ENCODE results near the gene PMS2. TPM values are rescaled to one million over a fixed set of nuclear protein-coding genes. Genes with fewer than 3 reads are reported as not detected.

Gene PMS2
- total and polyA plus RNA-seq, 9 of the 15 experiments (the other 6 are each of a cell fraction or from before 2014, with no cell fraction given): 4.9 to 27.6 (median 16.5) TPM

DNA sequence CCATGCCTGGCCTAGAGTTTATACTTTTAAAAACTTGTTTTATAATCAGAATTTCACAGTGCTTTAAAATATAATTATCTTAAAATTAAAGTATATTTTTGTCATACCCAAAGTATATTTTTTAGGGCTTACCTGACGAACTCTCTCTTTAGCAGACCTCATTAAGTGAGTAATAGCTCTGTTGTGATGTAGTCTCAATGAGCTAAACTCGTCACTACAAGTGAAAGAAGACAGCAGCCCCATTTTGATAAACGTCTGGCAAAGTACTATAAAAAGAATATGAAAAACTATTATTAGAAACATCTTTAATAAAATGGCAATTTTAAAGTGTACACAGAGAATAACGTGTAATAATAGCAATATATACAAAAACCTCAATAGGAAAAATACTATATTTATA lies 40.9 kb upstream of the PMS2 start (continued):
- TF ChIP-seq, protein P1, sequence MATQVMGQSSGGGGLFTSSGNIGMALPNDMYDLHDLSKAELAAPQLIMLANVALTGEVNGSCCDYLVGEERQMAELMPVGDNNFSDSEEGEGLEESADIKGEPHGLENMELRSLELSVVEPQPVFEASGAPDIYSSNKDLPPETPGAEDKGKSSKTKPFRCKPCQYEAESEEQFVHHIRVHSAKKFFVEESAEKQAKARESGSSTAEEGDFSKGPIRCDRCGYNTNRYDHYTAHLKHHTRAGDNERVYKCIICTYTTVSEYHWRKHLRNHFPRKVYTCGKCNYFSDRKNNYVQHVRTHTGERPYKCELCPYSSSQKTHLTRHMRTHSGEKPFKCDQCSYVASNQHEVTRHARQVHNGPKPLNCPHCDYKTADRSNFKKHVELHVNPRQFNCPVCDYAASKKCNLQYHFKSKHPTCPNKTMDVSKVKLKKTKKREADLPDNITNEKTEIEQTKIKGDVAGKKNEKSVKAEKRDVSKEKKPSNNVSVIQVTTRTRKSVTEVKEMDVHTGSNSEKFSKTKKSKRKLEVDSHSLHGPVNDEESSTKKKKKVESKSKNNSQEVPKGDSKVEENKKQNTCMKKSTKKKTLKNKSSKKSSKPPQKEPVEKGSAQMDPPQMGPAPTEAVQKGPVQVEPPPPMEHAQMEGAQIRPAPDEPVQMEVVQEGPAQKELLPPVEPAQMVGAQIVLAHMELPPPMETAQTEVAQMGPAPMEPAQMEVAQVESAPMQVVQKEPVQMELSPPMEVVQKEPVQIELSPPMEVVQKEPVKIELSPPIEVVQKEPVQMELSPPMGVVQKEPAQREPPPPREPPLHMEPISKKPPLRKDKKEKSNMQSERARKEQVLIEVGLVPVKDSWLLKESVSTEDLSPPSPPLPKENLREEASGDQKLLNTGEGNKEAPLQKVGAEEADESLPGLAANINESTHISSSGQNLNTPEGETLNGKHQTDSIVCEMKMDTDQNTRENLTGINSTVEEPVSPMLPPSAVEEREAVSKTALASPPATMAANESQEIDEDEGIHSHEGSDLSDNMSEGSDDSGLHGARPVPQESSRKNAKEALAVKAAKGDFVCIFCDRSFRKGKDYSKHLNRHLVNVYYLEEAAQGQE (IDR thresholded peaks at IDR 0.05; ENCODE audit: borderline replicate concordance): no peak
- TF ChIP-seq, protein P1 (CRISPR knock-in tag; IDR thresholded peaks at IDR 0.05; ENCODE audit: low read depth): no peak
- TF ChIP-seq, protein P2, sequence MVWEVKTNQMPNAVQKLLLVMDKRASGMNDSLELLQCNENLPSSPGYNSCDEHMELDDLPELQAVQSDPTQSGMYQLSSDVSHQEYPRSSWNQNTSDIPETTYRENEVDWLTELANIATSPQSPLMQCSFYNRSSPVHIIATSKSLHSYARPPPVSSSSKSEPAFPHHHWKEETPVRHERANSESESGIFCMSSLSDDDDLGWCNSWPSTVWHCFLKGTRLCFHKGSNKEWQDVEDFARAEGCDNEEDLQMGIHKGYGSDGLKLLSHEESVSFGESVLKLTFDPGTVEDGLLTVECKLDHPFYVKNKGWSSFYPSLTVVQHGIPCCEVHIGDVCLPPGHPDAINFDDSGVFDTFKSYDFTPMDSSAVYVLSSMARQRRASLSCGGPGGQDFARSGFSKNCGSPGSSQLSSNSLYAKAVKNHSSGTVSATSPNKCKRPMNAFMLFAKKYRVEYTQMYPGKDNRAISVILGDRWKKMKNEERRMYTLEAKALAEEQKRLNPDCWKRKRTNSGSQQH (CRISPR knock-in tag; IDR thresholded peaks at IDR 0.05): no peak
- TF ChIP-seq NR1H2 (CRISPR knock-in tag; IDR thresholded peaks at IDR 0.05): no peak
- TF ChIP-seq, protein P3, sequence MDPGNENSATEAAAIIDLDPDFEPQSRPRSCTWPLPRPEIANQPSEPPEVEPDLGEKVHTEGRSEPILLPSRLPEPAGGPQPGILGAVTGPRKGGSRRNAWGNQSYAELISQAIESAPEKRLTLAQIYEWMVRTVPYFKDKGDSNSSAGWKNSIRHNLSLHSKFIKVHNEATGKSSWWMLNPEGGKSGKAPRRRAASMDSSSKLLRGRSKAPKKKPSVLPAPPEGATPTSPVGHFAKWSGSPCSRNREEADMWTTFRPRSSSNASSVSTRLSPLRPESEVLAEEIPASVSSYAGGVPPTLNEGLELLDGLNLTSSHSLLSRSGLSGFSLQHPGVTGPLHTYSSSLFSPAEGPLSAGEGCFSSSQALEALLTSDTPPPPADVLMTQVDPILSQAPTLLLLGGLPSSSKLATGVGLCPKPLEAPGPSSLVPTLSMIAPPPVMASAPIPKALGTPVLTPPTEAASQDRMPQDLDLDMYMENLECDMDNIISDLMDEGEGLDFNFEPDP (CRISPR knock-in tag; IDR thresholded peaks at IDR 0.05): no peak
- TF ChIP-seq, protein P4, sequence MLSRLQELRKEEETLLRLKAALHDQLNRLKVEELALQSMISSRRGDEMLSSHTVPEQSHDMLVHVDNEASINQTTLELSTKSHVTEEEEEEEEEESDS (CRISPR knock-in tag; IDR thresholded peaks at IDR 0.05): no peak
- no peak for TF ChIP-seq CBX8 (IDR thresholded peaks at IDR 0.05; ENCODE audit: borderline replicate concordance, extremely low read depth, low read depth, low read length, poor library complexity, severe bottlenecking)
